Mesenchymal stem cell (in vitro differentiated cells and primary cell): ENCODE results near the gene CDK14.

Source experiments
- DNase-seq: peaks from one replicate; pipeline ENCODE4 v3.0.0-alpha.2; 2013
- H2AFZ ChIP-seq: one replicate; pipeline ENCODE4 v1.6.1; 2013; ENCODE audit warnings: low read depth, mild to moderate bottlenecking, control low read depth, inconsistent platforms, low read length, moderate library complexity
- H2AK5ac ChIP-seq: 2 replicates; pipeline ENCODE4 v1.6.1; 2013; ENCODE audit warnings: low read length, moderate library complexity, mild to moderate bottlenecking, inconsistent platforms; ENCODE audit not compliant: severe bottlenecking
- H2BK120ac ChIP-seq: one replicate; pipeline ENCODE4 v1.6.1; 2013; ENCODE audit warnings: low read depth, mild to moderate bottlenecking, inconsistent platforms, low read length, moderate library complexity
- H2BK12ac ChIP-seq, 2 experiments: one replicate each; pipeline ENCODE4 v1.6.1; 2013; ENCODE audit warnings: inconsistent platforms in 2 of 2, low read length in 2 of 2, mild to moderate bottlenecking in 2 of 2, moderate library complexity in 2 of 2, control low read depth in 1 of 2
- H2BK15ac ChIP-seq: one replicate; pipeline ENCODE4 v1.6.1; 2013; ENCODE audit warnings: mild to moderate bottlenecking, low read depth, inconsistent platforms; ENCODE audit not compliant: poor library complexity, severe bottlenecking
- H2BK5ac ChIP-seq: 2 replicates; pipeline ENCODE4 v1.6.1; 2013; ENCODE audit warnings: low read depth, mild to moderate bottlenecking, low read length, control low read depth, inconsistent platforms; ENCODE audit not compliant: poor library complexity, severe bottlenecking
- H3K14ac ChIP-seq, 2 experiments: one replicate each; pipeline ENCODE4 v1.6.1; 2013; ENCODE audit warnings: inconsistent platforms in 2 of 2, low read length in 2 of 2, control low read depth in 1 of 2, mild to moderate bottlenecking in 1 of 2, moderate library complexity in 1 of 2
- H3K18ac ChIP-seq, 2 experiments: one replicate each; pipeline ENCODE4 v1.6.1; 2013; ENCODE audit warnings: inconsistent platforms in 2 of 2, low read length in 2 of 2, control low read depth in 1 of 2, low read depth in 1 of 2, mild to moderate bottlenecking in 1 of 2
- H3K23ac ChIP-seq, 2 experiments: one replicate each; pipeline ENCODE4 v1.6.1; 2013; ENCODE audit warnings: inconsistent platforms in 2 of 2, low read length in 2 of 2, mild to moderate bottlenecking in 2 of 2, moderate library complexity in 2 of 2, control low read depth in 1 of 2
- H3K27ac ChIP-seq: 2 replicates; pipeline ENCODE4 v1.5.1; 2013; ENCODE audit warnings: mild to moderate bottlenecking, moderate library complexity, low read length, control low read depth, inconsistent platforms; ENCODE audit not compliant: poor library complexity, severe bottlenecking
- H3K27me3 ChIP-seq, 2 experiments: 2 replicates each; pipeline versions ENCODE4 v1.6.1 to v1.7.0; 2013; ENCODE audit warnings: low read length in 2 of 2, mild to moderate bottlenecking in 2 of 2, moderate library complexity in 2 of 2, control low read depth in 1 of 2, inconsistent platforms in 1 of 2; ENCODE audit not compliant: control insufficient read depth in 1 of 2, insufficient read depth in 1 of 2
- H3K36me3 ChIP-seq, 2 experiments: 2 replicates each; pipeline versions ENCODE4 v1.6.1 to v1.7.0; 2013; ENCODE audit warnings: low read length in 2 of 2, control low read depth in 1 of 2, inconsistent platforms in 1 of 2, low read depth in 1 of 2, mild to moderate bottlenecking in 1 of 2; ENCODE audit not compliant: insufficient read depth in 2 of 2, control insufficient read depth in 1 of 2
- H3K4ac ChIP-seq, 2 experiments: one replicate each; pipeline ENCODE4 v1.6.1; 2013; ENCODE audit warnings: inconsistent platforms in 2 of 2, low read length in 2 of 2, mild to moderate bottlenecking in 2 of 2, moderate library complexity in 2 of 2, control low read depth in 1 of 2, low read depth in 1 of 2
- H3K4me1 ChIP-seq: 2 replicates; pipeline ENCODE4 v1.6.1; 2013; ENCODE audit warnings: low read depth, low read length, control low read depth; ENCODE audit not compliant: control insufficient read depth, insufficient read depth
- H3K4me2 ChIP-seq: 2 replicates; pipeline ENCODE4 v1.6.1; 2013; ENCODE audit warnings: low read length, mild to moderate bottlenecking, inconsistent platforms; ENCODE audit not compliant: poor library complexity, severe bottlenecking
- H3K4me3 ChIP-seq, 2 experiments: 2 replicates each; pipeline versions ENCODE4 v1.5.1 to v1.7.0; 2013; ENCODE audit warnings: low read length in 2 of 2, mild to moderate bottlenecking in 2 of 2, control low read depth in 1 of 2, low read depth in 1 of 2; ENCODE audit not compliant: insufficient read depth in 1 of 2
- H3K79me1 ChIP-seq: replicated peaks from 2 replicates; pipeline ENCODE4 v1.6.1; 2013; ENCODE audit warnings: mild to moderate bottlenecking, control low read depth, low read length, inconsistent platforms; ENCODE audit not compliant: poor library complexity, severe bottlenecking
- H3K9ac ChIP-seq: 2 replicates; pipeline ENCODE4 v1.7.0; 2013; ENCODE audit warnings: mild to moderate bottlenecking, low read length, moderate library complexity
- H3K9me3 ChIP-seq: 2 replicates; pipeline ENCODE4 v1.7.0; 2013; ENCODE audit warnings: mild to moderate bottlenecking, low read length; ENCODE audit not compliant: control insufficient read depth
- H4K8ac ChIP-seq: one replicate; pipeline ENCODE4 v1.6.1; 2013; ENCODE audit warnings: inconsistent platforms, mild to moderate bottlenecking, low read length, moderate library complexity
- H4K91ac ChIP-seq: one replicate; pipeline ENCODE4 v1.6.1; 2013; ENCODE audit warnings: mild to moderate bottlenecking, low read length, inconsistent platforms
- WGBS: methylation state at CpG from one replicate; pipeline ENCODE4 v1.1.7; 2013; ENCODE audit warnings: mixed read lengths; 5-methylcytosine and 5-hydroxymethylcytosine counted together

CDK14 gene

DNA sequence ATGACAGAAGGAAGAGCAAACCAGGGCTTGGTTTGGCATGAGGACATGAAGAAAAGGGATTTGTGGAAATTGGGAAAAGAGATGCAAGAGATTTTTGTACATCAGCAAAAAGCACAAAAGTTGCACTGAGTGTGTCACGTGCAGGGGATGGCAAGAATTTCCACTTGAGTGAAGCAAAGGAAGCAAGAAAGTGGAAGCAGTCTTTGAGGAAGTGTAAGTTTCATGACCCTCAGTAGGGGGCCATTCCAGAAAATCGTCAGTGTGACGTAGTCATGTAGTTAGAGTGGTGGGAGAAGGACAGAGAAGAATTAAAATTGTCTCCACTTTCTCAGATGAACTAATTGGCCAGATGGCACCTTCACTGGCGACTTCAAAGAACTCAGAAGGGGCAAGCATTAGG, 544.9 kb downstream of the CDK14 start:
- no peaks in the 10 kb centered on the region for H3K36me3 ChIP-seq
- H3K4me2 ChIP-seq, result no peak overlapping the region
- DNase-seq, result no peak
- no peak overlapping the region for H4K91ac ChIP-seq
- H3K27me3 ChIP-seq, result no peaks in the 10 kb centered on the region
- H3K23ac ChIP-seq, result no peak overlapping the region
- no peak overlapping the region for H3K14ac ChIP-seq
- H2BK15ac ChIP-seq, result no peak overlapping the region
- H2AK5ac ChIP-seq, result no peak overlapping the region
- H2BK5ac ChIP-seq, result no peak overlapping the region
- no peak overlapping the region for H3K18ac ChIP-seq
- H3K9me3 ChIP-seq, result no peaks in the 10 kb centered on the region
- H2BK120ac ChIP-seq, result no peak overlapping the region
- WGBS, result 32% methylated on average over 4 of the region's 4 CpGs
- no peak overlapping the region for H2AFZ ChIP-seq
- H3K4ac ChIP-seq, result no peak overlapping the region
- no peak overlapping the region for H3K4me3 ChIP-seq
- peaks cover 2% of the 10 kb centered on the region for H3K4me1 ChIP-seq
- no peak overlapping the region for H2BK12ac ChIP-seq
- peak overlapping the region; percentile 72 for H3K27ac ChIP-seq
- H4K8ac ChIP-seq, result no peak overlapping the region
- no peaks in the 10 kb centered on the region for H3K79me1 ChIP-seq
- no peak overlapping the region for H3K9ac ChIP-seq

DNA sequence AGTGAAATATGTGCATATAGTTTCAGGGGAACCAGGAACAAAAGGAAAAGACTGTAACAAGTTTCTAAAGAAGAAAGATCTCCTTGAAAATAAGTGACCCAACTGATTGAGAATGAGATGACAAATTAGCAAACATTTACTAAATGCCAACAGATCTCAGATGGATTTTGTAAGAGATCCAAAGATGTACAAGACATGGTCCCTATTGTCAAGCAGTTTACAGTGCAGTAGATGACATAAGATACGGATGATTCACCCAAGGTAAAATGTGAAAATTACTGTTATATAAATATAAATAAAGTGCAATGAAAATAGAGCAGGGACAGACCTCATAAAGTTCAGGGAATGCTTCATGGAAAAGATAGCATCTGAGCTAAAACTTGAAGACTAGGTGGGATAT, 546.6 kb downstream of the CDK14 start:
- WGBS, result 100% methylated on average over 1 of the region's 1 CpG
- H3K4me1 ChIP-seq, result no peaks in the 10 kb centered on the region

DNA sequence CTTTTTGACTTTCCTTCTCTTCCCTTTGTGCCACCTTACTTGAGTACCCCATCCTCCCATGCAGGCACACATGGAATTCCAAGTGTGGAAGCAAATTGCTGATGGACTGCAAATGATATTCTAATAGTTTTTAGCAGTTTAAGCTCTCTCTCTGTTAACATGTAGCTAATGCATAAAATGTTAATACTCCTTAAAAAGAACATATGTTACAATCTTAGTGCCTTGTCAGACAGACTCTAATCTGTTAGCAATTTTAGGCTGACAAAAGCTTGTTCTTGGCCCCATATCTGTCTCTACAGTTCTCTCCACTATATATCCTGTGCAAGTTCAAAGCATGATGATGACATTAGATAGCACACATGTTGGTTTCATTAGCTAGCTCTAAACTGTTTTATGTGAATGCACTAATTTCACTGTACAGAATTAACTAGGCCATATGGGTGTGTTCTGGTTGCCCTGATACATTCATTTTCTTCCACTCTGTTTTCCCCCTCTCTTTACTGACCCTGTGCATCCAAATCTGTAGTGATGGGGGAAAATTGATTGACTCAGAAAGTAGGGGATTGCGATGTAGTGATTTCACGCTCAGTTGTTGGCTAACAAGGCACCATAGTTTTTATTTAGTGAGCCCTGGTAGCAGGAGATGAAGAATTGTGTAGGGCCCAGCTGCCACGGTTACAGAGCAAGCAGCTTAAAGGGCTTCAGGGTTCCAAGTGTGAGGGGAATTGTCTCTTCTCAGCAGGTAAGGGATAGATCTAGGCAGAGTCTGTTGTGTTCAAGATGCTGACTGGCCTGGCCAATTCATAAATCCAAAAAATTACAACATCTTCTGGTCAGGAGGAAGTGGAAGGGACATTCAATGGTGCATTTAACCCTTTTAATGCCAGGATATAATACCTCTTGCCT, 553.5 kb downstream of the CDK14 start:
- Histone ChIP-seq H4K8ac (no peak overlapping the region), H4K91ac (no peak overlapping the region), H2BK5ac (no peak overlapping the region), H3K18ac (no peak overlapping the region), H3K23ac (no peak overlapping the region), H2BK12ac (no peak overlapping the region), H3K9ac (no peak overlapping the region), H3K4me3 (no peak overlapping the region), H2AFZ (no peak overlapping the region), H2AK5ac (no peak overlapping the region), H3K4me2 (no peak overlapping the region), H3K4me1 (peaks cover 2% of the 10 kb centered on the region), H3K36me3 (no peaks in the 10 kb centered on the region), H2BK15ac (no peak overlapping the region), H2BK120ac (no peak overlapping the region), H3K79me1 (no peaks in the 10 kb centered on the region), H3K4ac (no peak overlapping the region), H3K27me3 (no peaks in the 10 kb centered on the region), H3K9me3 (no peaks in the 10 kb centered on the region), H3K27ac (no peak overlapping the region), H3K14ac (no peak overlapping the region)
- WGBS, result 91% methylated on average over 3 of the region's 3 CpGs
- no peak for DNase-seq

More for the DNA sequence above, 546.6 kb downstream of the CDK14 start:
- Histone ChIP-seq H3K4me2 (no peak overlapping the region), H3K9me3 (no peaks in the 10 kb centered on the region), H2BK5ac (no peak overlapping the region), H3K36me3 (no peaks in the 10 kb centered on the region), H3K27ac (no peak overlapping the region), H3K14ac (no peak overlapping the region), H3K4me3 (no peak overlapping the region), H3K27me3 (no peaks in the 10 kb centered on the region), H2BK15ac (no peak overlapping the region), H3K18ac (no peak overlapping the region), H3K23ac (no peak overlapping the region), H2BK12ac (no peak overlapping the region), H4K91ac (no peak overlapping the region), H2BK120ac (no peak overlapping the region), H2AK5ac (no peak overlapping the region), H3K9ac (no peak overlapping the region), H4K8ac (no peak overlapping the region), H3K4ac (no peak overlapping the region), H3K79me1 (no peaks in the 10 kb centered on the region), H2AFZ (no peak overlapping the region)
- DNase-seq, result no peak

DNA sequence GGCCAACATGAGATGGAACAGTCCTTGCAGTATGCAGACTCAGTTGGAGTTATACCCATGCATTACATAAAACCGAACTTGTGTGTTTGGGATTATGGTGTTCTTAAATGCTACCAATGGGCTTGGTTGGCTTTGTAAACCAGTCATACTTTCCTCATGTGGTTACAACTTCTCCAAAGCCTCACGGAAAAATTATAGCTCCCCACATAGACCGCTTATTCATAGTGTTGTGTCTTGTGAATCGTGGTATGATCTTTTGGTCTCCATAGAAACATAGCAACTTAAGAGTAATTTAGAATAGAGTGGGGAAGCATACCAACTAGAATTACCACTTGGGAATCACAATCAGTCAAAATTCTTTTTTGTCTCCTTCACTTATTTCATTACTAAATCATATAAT, 555.8 kb downstream of the CDK14 start:
- H3K27ac ChIP-seq, result no peak overlapping the region
- no peaks in the 10 kb centered on the region for H3K9me3 ChIP-seq
- no peak overlapping the region for H3K23ac ChIP-seq
- no peak overlapping the region for H3K4ac ChIP-seq
- H4K8ac ChIP-seq, result no peak overlapping the region
- H2BK120ac ChIP-seq, result no peak overlapping the region
- H2AFZ ChIP-seq, result no peak overlapping the region
- H3K4me1 ChIP-seq, result peaks cover 2% of the 10 kb centered on the region
- no peak overlapping the region for H2AK5ac ChIP-seq
- no peaks in the 10 kb centered on the region for H3K36me3 ChIP-seq
- H3K4me2 ChIP-seq, result no peak overlapping the region
- H2BK12ac ChIP-seq, result no peak overlapping the region
- no peaks in the 10 kb centered on the region for H3K27me3 ChIP-seq
- no peak overlapping the region for H4K91ac ChIP-seq
- no peaks in the 10 kb centered on the region for H3K79me1 ChIP-seq
- DNase-seq, result no peak
- no peak overlapping the region for H2BK15ac ChIP-seq
- no peak overlapping the region for H3K18ac ChIP-seq
- H3K14ac ChIP-seq, result no peak overlapping the region
- H3K9ac ChIP-seq, result no peak overlapping the region
- no peak overlapping the region for H2BK5ac ChIP-seq
- WGBS, result no CpG with 5 or more reads among the region's 4 CpGs
- H3K4me3 ChIP-seq, result no peak overlapping the region
